NCI-H187 treated with DMSO at 0.1 percent for 48 hours (cell line): Measurements from ENCODE around the gene NCLN.
"Not testable (repeated sequence)": the region's sequence is repeated elsewhere in the genome, so short reads cannot be mapped to it uniquely, and the experiment has no call there.

Experiments used
- DNase-seq: peaks from one replicate; lab custom pipeline; 2025; lab: John Stamatoyannopoulos, UW

NCLN gene

DNA sequence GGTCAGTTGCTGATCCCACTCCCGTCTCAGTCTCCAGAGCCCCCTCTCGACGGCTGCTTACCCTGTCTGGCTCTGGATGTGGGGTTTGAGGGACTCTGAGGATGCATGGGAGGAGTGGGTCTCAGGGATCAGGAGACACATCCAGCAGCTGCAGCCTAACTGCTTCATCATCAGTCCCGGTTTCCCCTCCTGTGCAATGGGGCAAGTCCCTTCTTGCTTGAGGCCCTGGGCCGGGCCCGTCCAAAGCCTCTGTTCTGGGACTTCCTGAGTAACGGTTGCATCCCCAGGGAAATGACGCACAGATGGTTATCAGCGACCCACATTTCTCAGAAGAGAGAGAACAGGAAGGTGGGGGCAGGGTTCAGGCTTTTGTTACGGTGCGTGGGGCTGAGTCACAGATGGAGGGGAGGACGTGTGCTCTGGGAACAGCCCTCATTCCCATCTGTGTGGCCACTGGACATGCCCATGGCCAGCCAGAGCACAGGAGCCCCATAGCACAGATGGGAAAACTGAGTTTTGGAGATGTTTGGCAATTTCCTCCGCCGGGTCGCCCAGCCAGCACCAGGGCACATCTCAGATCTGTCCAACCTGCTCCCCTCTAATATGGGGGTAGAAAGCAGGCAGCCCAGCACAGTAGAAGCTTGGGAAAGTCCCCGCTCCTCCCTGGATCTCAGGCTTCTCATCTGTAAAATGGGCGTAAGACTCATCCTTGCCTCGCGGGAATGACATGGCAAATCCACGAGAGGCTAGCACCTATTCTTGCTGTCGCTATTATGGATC, 30.6 kb upstream of the NCLN start:
- DNase-seq = no peak

DNA sequence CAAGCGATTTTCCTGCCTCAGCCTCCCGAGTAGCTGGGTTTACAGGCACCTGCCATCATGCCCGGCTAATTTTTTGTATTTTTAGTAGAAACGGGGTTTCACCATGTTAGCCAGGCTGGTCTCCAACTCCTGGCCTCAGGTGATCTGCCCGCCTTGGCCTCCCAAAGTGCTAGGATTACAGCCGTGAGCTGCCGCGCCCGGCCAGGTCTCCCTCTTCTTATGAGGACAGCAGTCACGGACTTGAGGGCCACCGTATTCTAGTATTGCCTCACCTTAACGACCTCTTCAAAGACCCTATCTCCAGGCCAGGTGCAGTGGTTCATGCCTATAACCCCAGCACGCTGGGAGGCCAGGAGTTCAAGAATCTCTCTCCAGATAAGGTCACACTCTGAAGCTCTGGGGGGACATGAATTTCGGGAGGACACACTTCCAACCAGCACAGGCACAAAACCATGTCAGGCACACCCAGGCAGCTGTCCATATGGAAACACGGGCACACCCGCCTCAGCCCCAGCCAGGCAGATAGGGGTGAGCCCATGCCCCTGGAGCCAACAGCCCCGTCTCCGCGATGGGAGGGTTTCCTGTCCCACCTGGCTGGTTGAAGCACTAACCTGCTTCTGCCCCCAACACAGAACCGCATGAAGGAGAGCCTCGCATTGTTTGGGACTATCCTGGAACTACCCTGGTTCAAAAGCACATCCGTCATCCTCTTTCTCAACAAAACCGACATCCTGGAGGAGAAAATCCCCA, 28.5 kb upstream of the NCLN start:
- DNase-seq = no peak

- DNase-seq = no peak
Observed at GRCh38 chr19:3159565-3159964, 26.2 kb upstream of the NCLN start.

DNA sequence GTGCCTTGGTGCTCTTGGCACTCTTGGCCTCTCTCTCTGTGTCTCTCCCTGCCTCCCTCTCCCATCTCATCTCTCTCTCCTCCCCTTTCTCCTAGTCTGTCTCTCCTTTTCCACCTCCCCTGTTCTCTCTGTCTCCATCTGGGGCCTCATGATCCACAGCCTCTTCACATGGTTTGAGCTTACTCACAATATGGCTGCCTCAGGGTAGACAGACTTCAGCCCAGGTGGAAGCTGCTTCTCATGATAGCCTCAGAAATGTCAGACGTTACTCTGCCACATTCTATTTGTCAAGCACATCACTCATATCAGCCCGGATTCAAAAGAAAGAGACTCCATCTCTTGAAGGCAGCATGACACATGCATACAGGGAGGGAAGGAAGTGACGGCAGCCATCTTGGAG, 25.5 kb upstream of the NCLN start:
- DNase-seq = no peak

DNA sequence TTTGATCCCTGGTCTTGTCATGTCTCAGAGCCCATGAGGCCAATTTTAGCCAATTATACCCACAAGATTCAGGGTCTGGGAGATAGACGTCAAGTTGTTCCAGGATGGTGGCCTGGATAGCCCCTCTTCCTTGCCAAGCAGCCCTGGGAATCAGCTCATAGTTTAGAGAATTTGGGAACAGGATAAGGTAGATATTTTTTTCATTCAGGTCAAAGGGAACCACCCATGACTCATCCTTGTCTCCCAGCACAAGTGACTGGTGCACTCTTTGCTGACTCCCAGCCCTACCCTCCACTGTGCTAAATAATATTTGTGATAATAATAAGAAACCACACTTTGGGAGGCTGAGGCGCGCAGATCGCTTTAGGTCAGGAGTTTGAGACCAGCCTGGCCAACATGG, 24.3 kb upstream of the NCLN start:
- no peak for DNase-seq

- no peak for DNase-seq
Observed at GRCh38 chr19:3162418-3163229, 23.1 kb upstream of the NCLN start.

- DNase-seq = no peak
Observed at GRCh38 chr19:3163230-3163886, 22.4 kb upstream of the NCLN start.

DNA sequence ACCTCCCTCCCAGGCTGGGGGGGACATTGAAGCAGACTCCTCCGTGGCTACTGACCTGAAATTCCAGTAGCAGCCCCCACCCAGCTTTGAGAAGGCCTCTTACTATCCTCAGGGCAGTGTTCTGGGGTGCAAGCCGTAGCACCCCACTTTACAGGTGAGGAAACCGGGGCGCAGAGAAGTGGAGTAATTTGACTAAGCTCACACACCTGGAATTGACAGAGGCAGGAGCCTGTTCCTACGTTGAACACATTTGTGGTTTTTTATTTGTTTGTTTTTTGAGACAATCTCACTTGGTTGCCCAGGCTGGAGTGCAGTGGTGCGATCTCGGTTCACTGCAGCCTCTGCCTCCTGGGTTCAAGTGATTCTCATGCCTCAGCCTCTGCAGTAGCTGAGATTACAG, 21.8 kb upstream of the NCLN start:
- DNase-seq = no peak

GRCh38 chr19:3167533-3168272, 18.0 kb upstream of the NCLN start:
- no peak for DNase-seq

- DNase-seq = no peak
Observed at GRCh38 chr19:3171894-3172672, 13.6 kb upstream of the NCLN start.

DNA sequence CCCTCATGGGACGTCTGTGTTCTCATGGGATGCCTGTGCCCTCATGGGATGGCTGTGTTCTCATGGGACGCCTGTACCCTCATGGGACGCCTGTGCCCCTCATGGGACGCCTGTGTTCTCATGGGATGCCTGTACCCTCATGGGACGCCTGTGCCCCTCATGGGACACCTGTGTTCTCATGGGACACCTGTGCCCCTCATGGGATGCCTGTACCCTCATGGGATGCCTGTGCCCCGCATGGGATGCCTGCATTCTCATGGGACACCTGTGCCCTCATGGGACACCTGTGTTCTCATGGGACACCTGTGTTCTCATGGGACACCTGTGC, 13.1 kb upstream of the NCLN start:
- not testable (repeated sequence) for DNase-seq

GRCh38 chr19:3175781-3176714, 9.7 kb upstream of the NCLN start:
- no peak for DNase-seq

DNA sequence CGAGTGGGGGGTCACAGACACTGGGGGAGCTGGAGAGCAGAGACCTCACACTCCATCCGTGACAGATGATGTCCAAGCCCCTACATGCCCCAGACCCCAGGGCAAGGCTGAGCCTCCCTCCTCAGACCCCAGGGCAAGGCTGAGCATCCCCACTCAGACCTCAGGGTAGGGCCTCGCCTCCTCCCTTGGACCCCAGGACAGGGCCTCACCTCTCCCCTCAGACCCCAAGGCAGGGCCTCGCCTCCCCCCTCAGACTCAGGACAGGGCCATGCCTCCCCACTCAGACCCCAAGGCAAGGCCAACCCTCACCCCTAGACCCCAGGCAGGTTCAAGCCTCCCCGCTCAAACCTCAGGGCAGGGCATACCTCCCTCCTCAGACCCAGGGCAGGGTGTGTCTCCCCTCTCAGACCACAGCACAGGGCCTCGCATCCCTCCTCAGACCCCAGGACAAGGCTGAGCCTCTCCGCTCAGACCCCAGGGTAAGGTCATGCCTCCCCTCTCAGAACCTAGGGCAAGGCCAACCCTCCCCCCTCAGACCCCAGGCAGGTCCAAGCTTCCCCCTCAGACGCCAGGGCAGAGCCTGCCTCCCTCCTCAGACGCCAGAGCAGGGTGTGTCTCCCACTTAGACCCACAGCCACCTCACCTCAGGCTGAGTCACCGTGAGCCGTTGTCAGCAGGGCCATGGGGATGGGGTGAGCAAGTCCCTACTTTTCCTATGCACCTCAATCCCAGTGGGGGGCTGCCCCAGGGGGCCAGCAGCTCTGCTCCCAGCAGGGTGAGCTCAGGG, 8.8 kb upstream of the NCLN start:
- DNase-seq = no peak

- no peak for DNase-seq
Observed at GRCh38 chr19:3178377-3178972, 7.3 kb upstream of the NCLN start, which contains the start of gene S1PR4. TSS of gene S1PR4 (plus strand) at chr19:3178769. CDS start at chr19:3178793, 24 bp downstream.

DNA sequence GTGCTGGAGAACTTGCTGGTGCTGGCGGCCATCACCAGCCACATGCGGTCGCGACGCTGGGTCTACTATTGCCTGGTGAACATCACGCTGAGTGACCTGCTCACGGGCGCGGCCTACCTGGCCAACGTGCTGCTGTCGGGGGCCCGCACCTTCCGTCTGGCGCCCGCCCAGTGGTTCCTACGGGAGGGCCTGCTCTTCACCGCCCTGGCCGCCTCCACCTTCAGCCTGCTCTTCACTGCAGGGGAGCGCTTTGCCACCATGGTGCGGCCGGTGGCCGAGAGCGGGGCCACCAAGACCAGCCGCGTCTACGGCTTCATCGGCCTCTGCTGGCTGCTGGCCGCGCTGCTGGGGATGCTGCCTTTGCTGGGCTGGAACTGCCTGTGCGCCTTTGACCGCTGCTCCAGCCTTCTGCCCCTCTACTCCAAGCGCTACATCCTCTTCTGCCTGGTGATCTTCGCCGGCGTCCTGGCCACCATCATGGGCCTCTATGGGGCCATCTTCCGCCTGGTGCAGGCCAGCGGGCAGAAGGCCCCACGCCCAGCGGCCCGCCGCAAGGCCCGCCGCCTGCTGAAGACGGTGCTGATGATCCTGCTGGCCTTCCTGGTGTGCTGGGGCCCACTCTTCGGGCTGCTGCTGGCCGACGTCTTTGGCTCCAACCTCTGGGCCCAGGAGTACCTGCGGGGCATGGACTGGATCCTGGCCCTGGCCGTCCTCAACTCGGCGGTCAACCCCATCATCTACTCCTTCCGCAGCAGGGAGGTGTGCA, 6.6 kb upstream of the NCLN start:
- no peak for DNase-seq

DNA sequence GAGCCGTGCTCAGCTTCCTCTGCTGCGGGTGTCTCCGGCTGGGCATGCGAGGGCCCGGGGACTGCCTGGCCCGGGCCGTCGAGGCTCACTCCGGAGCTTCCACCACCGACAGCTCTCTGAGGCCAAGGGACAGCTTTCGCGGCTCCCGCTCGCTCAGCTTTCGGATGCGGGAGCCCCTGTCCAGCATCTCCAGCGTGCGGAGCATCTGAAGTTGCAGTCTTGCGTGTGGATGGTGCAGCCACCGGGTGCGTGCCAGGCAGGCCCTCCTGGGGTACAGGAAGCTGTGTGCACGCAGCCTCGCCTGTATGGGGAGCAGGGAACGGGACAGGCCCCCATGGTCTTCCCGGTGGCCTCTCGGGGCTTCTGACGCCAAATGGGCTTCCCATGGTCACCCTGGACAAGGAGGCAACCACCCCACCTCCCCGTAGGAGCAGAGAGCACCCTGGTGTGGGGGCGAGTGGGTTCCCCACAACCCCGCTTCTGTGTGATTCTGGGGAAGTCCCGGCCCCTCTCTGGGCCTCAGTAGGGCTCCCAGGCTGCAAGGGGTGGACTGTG, 5.9 kb upstream of the NCLN start:
- DNase-seq = no peak
